ENCODE results near the gene CAMTA1. TPM values are rescaled to one million over a fixed set of nuclear protein-coding genes. Genes with fewer than 3 reads are reported as not detected.

Gene CAMTA1
- total RNA-seq, 1 donor from 2014 or later, result 268 TPM

DNA sequence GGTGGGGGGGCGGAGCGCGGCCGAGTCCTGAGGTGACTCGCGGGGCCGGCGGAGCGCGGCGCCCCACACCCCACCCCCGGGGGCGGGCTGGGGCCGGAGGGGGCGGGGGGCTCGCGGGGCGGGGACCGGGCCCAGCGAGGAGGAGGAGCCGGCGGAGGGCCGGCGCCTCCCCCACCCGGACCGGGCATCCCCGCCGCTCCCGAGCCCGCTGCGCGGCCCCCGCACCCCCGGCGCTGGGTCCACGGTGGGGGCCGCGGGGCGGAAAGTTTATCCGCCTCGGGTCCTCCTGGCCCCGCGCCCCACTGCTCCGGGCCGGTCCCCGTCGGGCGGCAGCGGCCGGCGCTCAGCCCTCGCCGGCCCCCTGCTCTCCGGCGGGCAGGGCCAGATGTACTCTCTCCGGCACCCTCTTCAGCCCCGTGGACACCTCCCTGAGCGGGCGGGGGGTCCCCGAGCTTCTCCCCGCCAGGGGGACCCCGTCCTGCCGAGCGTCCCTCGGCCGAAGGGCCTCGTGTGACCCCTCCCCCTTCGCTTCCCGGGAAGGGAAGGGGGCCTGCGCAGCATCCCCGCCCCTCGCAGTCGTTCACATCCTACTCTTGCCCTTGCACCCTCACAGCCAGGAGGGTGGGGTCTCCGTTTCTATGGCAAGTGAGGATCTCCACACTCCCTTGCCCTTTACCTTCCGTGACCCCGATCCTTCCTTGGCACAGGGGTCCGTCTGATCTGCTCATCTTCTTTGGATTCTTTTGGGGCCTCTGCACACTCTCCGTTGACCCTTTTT is 663 bp downstream of the CAMTA1 start:
- Histone ChIP-seq H3K36me3 (no peaks in the 10 kb centered on the region), H3K4me3 (peak overlapping the region; percentile 98), H3K4me2 (peak overlapping the region; percentile 85), H3F3A (ENCODE audit: low read depth) (peaks cover 10% of the 10 kb centered on the region), H3K4me1 (peaks cover 32% of the 10 kb centered on the region), H3K9ac (peak overlapping the region; percentile 67), H3K9me3 (ENCODE audit: low read depth) (no peaks in the 10 kb centered on the region), H2AFZ (replicated peaks) (no peak overlapping the region), H3K27me3 (no peaks in the 10 kb centered on the region), H4K20me1 (ENCODE audit: low read depth) (peaks cover 51% of the 10 kb centered on the region), H3K79me2 (ENCODE audit: low read depth) (peaks cover 66% of the 10 kb centered on the region), H3K27ac (no peak overlapping the region)
- Mint-ChIP-seq H3K9me3 (no peaks in the 10 kb centered on the region), H3K27me3 (ENCODE audit: insufficient read depth, low read depth) (peaks cover 6% of the 10 kb centered on the region), H3K27ac (peak overlapping the region; percentile 88), H3K4me1 (peaks cover 43% of the 10 kb centered on the region), H3K4me3 (peak overlapping the region; percentile 96), H3K36me3 (peaks cover 22% of the 10 kb centered on the region)
- TF ChIP-seq, protein P1, sequence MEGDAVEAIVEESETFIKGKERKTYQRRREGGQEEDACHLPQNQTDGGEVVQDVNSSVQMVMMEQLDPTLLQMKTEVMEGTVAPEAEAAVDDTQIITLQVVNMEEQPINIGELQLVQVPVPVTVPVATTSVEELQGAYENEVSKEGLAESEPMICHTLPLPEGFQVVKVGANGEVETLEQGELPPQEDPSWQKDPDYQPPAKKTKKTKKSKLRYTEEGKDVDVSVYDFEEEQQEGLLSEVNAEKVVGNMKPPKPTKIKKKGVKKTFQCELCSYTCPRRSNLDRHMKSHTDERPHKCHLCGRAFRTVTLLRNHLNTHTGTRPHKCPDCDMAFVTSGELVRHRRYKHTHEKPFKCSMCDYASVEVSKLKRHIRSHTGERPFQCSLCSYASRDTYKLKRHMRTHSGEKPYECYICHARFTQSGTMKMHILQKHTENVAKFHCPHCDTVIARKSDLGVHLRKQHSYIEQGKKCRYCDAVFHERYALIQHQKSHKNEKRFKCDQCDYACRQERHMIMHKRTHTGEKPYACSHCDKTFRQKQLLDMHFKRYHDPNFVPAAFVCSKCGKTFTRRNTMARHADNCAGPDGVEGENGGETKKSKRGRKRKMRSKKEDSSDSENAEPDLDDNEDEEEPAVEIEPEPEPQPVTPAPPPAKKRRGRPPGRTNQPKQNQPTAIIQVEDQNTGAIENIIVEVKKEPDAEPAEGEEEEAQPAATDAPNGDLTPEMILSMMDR (IDR thresholded peaks at IDR 0.05), result peak; percentile 51
- no peak for TF ChIP-seq EZH2phosphoT487 (IDR thresholded peaks at IDR 0.05)
- DNase-seq (ENCODE audit: low spot score), result peak; percentile 80

DNA sequence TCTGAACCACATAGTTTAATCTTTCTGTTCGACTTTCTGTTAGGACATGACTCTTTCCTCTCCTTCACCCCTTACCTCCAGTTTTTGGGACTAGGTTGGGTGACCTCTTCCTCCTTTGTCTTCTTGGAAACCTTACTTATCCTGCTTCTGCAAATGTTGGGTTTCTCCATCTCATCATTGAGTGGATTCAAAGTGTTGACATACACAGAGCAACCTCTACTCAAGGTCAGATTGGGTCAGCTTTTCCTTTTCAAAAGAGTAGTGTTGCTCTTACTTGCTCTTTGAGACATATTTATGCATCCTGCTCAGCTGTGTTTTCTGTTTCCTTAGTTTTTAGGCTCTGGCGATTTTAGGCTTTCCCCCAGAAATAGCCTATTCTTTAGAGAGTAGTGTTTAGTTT is 3.7 kb downstream of the CAMTA1 start:
- Histone ChIP-seq H3F3A (ENCODE audit: low read depth) (peaks cover 25% of the 10 kb centered on the region), H3K27me3 (no peaks in the 10 kb centered on the region), H3K4me3 (no peak overlapping the region), H3K79me2 (ENCODE audit: low read depth) (peaks cover 83% of the 10 kb centered on the region), H3K9me3 (ENCODE audit: low read depth) (no peaks in the 10 kb centered on the region), H3K27ac (no peak overlapping the region), H3K36me3 (no peaks in the 10 kb centered on the region), H2AFZ (replicated peaks) (no peak overlapping the region), H3K4me1 (peaks cover 31% of the 10 kb centered on the region), H3K9ac (no peak overlapping the region), H4K20me1 (ENCODE audit: low read depth) (peaks cover 80% of the 10 kb centered on the region), H3K4me2 (no peak overlapping the region)
- H3K4me1 Mint-ChIP-seq, result peaks cover 35% of the 10 kb centered on the region
- no peak overlapping the region for H3K4me3 Mint-ChIP-seq
- peaks cover 22% of the 10 kb centered on the region for H3K36me3 Mint-ChIP-seq
- H3K9me3 Mint-ChIP-seq, result no peaks in the 10 kb centered on the region
- H3K27me3 Mint-ChIP-seq (ENCODE audit: insufficient read depth, low read depth), result peaks cover 6% of the 10 kb centered on the region
- TF ChIP-seq EZH2phosphoT487 (IDR thresholded peaks at IDR 0.05) (no peak), EZH2 (IDR thresholded peaks at IDR 0.05) (no peak)
- TF ChIP-seq, protein P1 (IDR thresholded peaks at IDR 0.05), result no peak
- no peak overlapping the region for H3K27ac Mint-ChIP-seq
- DNase-seq (ENCODE audit: low spot score), result no peak

DNA sequence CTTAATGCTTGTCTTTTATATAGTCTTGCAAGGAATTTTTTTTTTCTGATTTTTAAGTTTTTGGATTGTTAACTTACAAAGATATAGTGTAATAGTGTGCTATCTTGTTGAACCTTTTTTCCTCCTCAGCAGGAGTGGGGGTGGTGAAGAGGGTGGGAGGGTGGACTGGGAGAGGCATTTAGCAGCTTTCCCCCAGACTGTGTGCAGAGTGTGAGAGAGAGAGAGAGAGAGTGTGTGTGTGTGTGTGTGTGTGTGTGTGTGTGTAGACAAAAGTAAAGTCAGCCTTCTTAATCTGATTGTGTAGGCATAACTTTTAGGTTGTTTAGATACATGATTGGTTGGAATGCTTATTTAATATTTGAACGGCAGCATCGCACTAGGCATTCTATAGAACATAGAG is 4.9 kb downstream of the CAMTA1 start:
- peak overlapping the region; percentile 17 for H3K4me2 ChIP-seq
- DNase-seq (ENCODE audit: low spot score), result no peak
- Mint-ChIP-seq H3K4me1 (peaks cover 35% of the 10 kb centered on the region), H3K4me3 (no peak overlapping the region), H3K36me3 (peaks cover 22% of the 10 kb centered on the region), H3K9me3 (no peaks in the 10 kb centered on the region), H3K27me3 (ENCODE audit: insufficient read depth, low read depth) (peaks cover 6% of the 10 kb centered on the region), H3K27ac (no peak overlapping the region)
- H3K4me1 ChIP-seq, result peaks cover 31% of the 10 kb centered on the region
- no peaks in the 10 kb centered on the region for H3K36me3 ChIP-seq
- H4K20me1 ChIP-seq (ENCODE audit: low read depth), result peaks cover 92% of the 10 kb centered on the region
- no peak overlapping the region for H3K9ac ChIP-seq
- H3F3A ChIP-seq (ENCODE audit: low read depth), result peaks cover 25% of the 10 kb centered on the region
- H3K9me3 ChIP-seq (ENCODE audit: low read depth), result no peaks in the 10 kb centered on the region
- H3K27ac ChIP-seq, result no peak overlapping the region
- peaks cover 94% of the 10 kb centered on the region for H3K79me2 ChIP-seq (ENCODE audit: low read depth)
- no peak overlapping the region for H3K4me3 ChIP-seq
- no peaks in the 10 kb centered on the region for H3K27me3 ChIP-seq
- TF ChIP-seq, protein P1 (IDR thresholded peaks at IDR 0.05), result no peak
- TF ChIP-seq EZH2phosphoT487 (IDR thresholded peaks at IDR 0.05) (no peak), EZH2 (IDR thresholded peaks at IDR 0.05) (no peak)
- H2AFZ ChIP-seq (replicated peaks), result no peak overlapping the region

Measured in neural progenitor cell (in vitro differentiated cells).